Activated T-cell treated with anti-CD3 and anti-CD28 coated beads, Interleukin-2, amount 50 U/mL, for 24 hours (primary cell): ENCODE data around the gene SMURF1.

Experiments
- DNase-seq: peaks from one replicate; pipeline ENCODE4 v3.0.0-alpha.2; 2020
- H3K27ac Mint-ChIP-seq: 2 replicates; pipeline ENCODE4 v1.8.0; 2020; ENCODE audit warnings: mild to moderate bottlenecking, mixed read lengths
- H3K27me3 Mint-ChIP-seq: 2 replicates; pipeline ENCODE4 v1.8.0; 2020; ENCODE audit warnings: mixed read lengths
- H3K36me3 Mint-ChIP-seq: 2 replicates; pipeline ENCODE4 v1.8.0; 2020; ENCODE audit warnings: low read depth, mixed read lengths
- H3K4me1 Mint-ChIP-seq: 2 replicates; pipeline ENCODE4 v1.8.0; 2020; ENCODE audit warnings: low read depth, mixed read lengths
- H3K4me3 Mint-ChIP-seq: 2 replicates; pipeline ENCODE4 v1.8.0; 2020; ENCODE audit warnings: mild to moderate bottlenecking, moderate library complexity, mixed read lengths
- H3K9me3 Mint-ChIP-seq: 2 replicates; pipeline ENCODE4 v1.8.0; 2020; ENCODE audit warnings: mixed read lengths

SMURF1 gene

DNA sequence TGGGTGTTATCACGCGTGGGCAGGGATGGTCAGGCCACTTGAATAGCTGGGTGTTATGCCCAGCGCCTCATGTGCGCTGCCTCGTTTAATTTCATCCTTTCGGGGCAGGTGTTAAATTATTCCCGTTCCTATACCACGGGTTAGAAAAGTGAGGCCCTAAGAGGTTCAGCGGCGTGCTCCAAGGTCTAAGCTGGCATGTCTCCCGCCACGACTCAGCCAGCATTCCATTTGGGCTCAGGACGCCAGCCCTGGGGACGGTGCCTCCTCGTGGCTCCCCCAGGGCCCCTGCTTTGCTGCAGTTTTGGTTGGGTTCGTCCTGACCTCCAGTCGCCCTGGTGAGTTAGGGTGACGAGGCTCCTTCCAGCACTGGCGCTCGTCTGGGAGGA lies 141.1 kb downstream of the SMURF1 start:
- peaks cover 15% of the 10 kb centered on the region for H3K4me1 Mint-ChIP-seq
- DNase-seq = no peak
- no peak overlapping the region for H3K27ac Mint-ChIP-seq
- no peaks in the 10 kb centered on the region for H3K27me3 Mint-ChIP-seq
- H3K4me3 Mint-ChIP-seq = no peak overlapping the region
- peaks cover 92% of the 10 kb centered on the region for H3K36me3 Mint-ChIP-seq
- H3K9me3 Mint-ChIP-seq = no peaks in the 10 kb centered on the region

GRCh38 chr7:99002148-99002826 lies 141.6 kb downstream of the SMURF1 start:
- peak overlapping the region; percentile 61 for H3K27ac Mint-ChIP-seq
- no peak for DNase-seq
- peaks cover 92% of the 10 kb centered on the region for H3K36me3 Mint-ChIP-seq

GRCh38 chr7:99001482-99002147 lies 142.3 kb downstream of the SMURF1 start:
- H3K27ac Mint-ChIP-seq = peak overlapping the region; percentile 89
- no peak for DNase-seq
- peak overlapping the region; percentile 18 for H3K4me3 Mint-ChIP-seq
- no peaks in the 10 kb centered on the region for H3K27me3 Mint-ChIP-seq
- H3K4me1 Mint-ChIP-seq = peaks cover 16% of the 10 kb centered on the region
- no peaks in the 10 kb centered on the region for H3K9me3 Mint-ChIP-seq
- H3K36me3 Mint-ChIP-seq = peaks cover 88% of the 10 kb centered on the region

More at GRCh38 chr7:99002148-99002826, 141.6 kb downstream of the SMURF1 start:
- no peak overlapping the region for H3K4me3 Mint-ChIP-seq
- H3K9me3 Mint-ChIP-seq = no peaks in the 10 kb centered on the region
- peaks cover 16% of the 10 kb centered on the region for H3K4me1 Mint-ChIP-seq
- no peaks in the 10 kb centered on the region for H3K27me3 Mint-ChIP-seq

DNA sequence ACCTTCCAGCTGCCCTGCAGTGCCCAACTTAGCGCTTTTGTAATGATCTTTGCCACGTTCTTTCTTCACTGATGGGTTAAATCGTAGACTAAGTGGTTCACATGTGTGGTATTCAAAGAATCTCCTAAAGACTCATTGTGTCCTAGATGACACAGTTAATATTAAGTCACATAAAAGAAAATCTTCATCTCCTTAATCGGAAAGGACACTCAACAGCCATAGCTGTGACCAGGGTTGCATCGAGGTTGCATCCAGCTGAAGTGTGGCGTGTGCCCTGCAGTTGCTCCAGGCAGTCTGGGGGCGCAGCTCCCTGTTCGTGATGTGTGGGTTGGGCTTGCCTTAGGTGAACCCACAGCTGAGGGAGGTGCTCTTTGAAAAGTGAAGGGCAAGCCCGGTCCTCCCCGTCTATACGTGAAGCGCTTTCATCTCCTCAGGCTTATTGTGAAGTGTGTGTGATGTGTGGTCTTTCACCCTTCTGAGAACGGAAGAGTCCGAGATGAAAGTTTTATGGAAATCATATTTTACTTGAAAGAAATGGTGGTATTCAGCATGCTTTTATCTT lies 142.9 kb downstream of the SMURF1 start:
- H3K4me1 Mint-ChIP-seq = peaks cover 20% of the 10 kb centered on the region
- H3K27ac Mint-ChIP-seq = peak overlapping the region; percentile 89
- no peak for DNase-seq
- peak overlapping the region; percentile 18 for H3K4me3 Mint-ChIP-seq
- no peaks in the 10 kb centered on the region for H3K9me3 Mint-ChIP-seq
- H3K36me3 Mint-ChIP-seq = peaks cover 88% of the 10 kb centered on the region
- H3K27me3 Mint-ChIP-seq = no peaks in the 10 kb centered on the region

GRCh38 chr7:99000196-99000903 lies 143.6 kb downstream of the SMURF1 start:
- DNase-seq = no peak
- Mint-ChIP-seq H3K4me1 (peaks cover 25% of the 10 kb centered on the region), H3K4me3 (no peak overlapping the region), H3K27me3 (no peaks in the 10 kb centered on the region), H3K27ac (peak overlapping the region; percentile 89), H3K36me3 (peaks cover 88% of the 10 kb centered on the region), H3K9me3 (no peaks in the 10 kb centered on the region)

- Mint-ChIP-seq H3K27ac (peak overlapping the region; percentile 13), H3K27me3 (no peaks in the 10 kb centered on the region), H3K4me1 (peaks cover 26% of the 10 kb centered on the region), H3K36me3 (peaks cover 88% of the 10 kb centered on the region), H3K9me3 (no peaks in the 10 kb centered on the region), H3K4me3 (no peak overlapping the region)
- no peak for DNase-seq
Measured at GRCh38 chr7:98998821-98999725, 144.8 kb downstream of the SMURF1 start.

- Mint-ChIP-seq H3K27ac (no peak overlapping the region), H3K4me1 (peaks cover 26% of the 10 kb centered on the region), H3K27me3 (no peaks in the 10 kb centered on the region), H3K9me3 (no peaks in the 10 kb centered on the region), H3K36me3 (peaks cover 88% of the 10 kb centered on the region), H3K4me3 (no peak overlapping the region)
- no peak for DNase-seq
Measured at GRCh38 chr7:98997846-98998245, 146.1 kb downstream of the SMURF1 start.

DNA sequence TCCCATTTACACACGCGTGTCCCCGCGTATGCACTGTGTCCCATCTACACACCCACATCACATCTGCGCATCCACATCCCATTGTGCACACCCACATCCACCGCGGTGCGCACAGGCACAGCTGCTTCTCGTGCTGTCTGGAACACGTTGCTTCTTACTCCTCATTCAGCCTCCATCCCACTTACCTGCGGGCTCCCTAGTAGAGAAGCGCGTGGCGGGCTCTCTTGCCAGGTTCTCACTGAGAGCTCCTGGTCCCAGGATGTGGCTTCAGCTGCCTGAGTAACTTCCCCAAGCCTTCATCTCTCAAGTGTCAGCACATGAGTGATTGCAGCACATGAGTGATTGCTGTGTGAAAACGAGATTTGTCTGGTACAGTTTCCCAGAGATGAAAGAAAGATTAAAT lies 147.8 kb downstream of the SMURF1 start:
- H3K4me3 Mint-ChIP-seq = peak overlapping the region; percentile 26
- peak overlapping the region; percentile 79 for H3K27ac Mint-ChIP-seq
- H3K27me3 Mint-ChIP-seq = no peaks in the 10 kb centered on the region
- peaks cover 88% of the 10 kb centered on the region for H3K36me3 Mint-ChIP-seq
- peaks cover 15% of the 10 kb centered on the region for H3K4me1 Mint-ChIP-seq
- no peak for DNase-seq
- no peaks in the 10 kb centered on the region for H3K9me3 Mint-ChIP-seq

DNA sequence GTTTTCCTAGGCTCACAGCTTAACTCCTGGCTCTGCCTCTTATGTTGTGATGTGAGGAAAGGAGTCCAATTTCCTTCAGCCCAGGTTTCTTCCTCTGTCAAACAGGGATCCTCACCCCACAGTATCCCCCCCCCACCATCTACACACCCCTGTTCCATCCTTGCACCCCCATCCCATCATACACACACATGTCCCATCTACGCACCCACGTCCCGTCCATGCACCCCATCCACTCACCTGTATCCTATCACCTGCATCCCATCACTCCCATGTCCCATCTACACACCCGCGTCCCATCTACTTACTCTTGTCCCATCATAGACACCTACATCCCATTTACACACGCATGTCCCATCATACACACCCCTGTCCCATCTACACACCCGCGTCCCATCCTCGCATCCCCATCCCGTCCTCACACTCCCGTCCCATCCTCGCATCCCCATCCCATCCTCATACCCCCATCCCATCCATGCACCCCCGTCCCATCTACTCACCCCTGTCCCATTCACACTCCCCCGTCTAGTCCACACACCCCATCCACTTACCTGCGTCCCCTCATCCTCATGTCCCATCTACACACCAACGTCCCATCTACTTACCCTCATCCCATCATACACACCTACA lies 148.3 kb downstream of the SMURF1 start:
- no peak overlapping the region for H3K4me3 Mint-ChIP-seq
- DNase-seq = no peak
- H3K9me3 Mint-ChIP-seq = no peaks in the 10 kb centered on the region
- H3K36me3 Mint-ChIP-seq = peaks cover 87% of the 10 kb centered on the region
- H3K27ac Mint-ChIP-seq = peak overlapping the region; percentile 79
- H3K4me1 Mint-ChIP-seq = peaks cover 11% of the 10 kb centered on the region
- no peaks in the 10 kb centered on the region for H3K27me3 Mint-ChIP-seq

DNA sequence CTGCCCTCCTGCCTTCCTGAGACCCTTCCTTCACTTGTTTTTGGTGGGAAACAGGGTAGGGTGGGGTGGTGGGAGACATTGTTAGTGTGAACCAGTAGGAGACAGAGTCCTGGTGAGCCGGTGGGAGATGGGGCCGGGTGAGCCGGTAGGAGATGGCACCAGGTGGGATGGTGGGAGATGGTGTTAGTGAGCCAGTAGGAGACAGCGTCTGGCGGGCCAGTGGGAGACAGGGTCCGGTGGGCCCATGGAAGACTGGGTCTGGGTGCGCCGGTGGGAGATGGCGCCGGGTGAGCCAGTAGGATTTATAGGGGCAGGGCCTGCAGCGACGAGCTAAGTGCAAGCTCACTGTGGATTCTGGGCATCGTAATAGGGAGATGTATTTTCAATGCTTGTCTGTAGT lies 148.8 kb downstream of the SMURF1 start:
- H3K36me3 Mint-ChIP-seq = peaks cover 86% of the 10 kb centered on the region
- no peaks in the 10 kb centered on the region for H3K27me3 Mint-ChIP-seq
- H3K9me3 Mint-ChIP-seq = no peaks in the 10 kb centered on the region
- H3K4me3 Mint-ChIP-seq = no peak overlapping the region
- H3K4me1 Mint-ChIP-seq = peaks cover 11% of the 10 kb centered on the region
- no peak overlapping the region for H3K27ac Mint-ChIP-seq
- DNase-seq = no peak

- Mint-ChIP-seq H3K27me3 (no peaks in the 10 kb centered on the region), H3K9me3 (no peaks in the 10 kb centered on the region), H3K4me3 (no peak overlapping the region), H3K4me1 (peaks cover 16% of the 10 kb centered on the region), H3K36me3 (peaks cover 86% of the 10 kb centered on the region), H3K27ac (no peak overlapping the region)
- DNase-seq = no peak
Measured at GRCh38 chr7:98994046-98994944, 149.6 kb downstream of the SMURF1 start.

DNA sequence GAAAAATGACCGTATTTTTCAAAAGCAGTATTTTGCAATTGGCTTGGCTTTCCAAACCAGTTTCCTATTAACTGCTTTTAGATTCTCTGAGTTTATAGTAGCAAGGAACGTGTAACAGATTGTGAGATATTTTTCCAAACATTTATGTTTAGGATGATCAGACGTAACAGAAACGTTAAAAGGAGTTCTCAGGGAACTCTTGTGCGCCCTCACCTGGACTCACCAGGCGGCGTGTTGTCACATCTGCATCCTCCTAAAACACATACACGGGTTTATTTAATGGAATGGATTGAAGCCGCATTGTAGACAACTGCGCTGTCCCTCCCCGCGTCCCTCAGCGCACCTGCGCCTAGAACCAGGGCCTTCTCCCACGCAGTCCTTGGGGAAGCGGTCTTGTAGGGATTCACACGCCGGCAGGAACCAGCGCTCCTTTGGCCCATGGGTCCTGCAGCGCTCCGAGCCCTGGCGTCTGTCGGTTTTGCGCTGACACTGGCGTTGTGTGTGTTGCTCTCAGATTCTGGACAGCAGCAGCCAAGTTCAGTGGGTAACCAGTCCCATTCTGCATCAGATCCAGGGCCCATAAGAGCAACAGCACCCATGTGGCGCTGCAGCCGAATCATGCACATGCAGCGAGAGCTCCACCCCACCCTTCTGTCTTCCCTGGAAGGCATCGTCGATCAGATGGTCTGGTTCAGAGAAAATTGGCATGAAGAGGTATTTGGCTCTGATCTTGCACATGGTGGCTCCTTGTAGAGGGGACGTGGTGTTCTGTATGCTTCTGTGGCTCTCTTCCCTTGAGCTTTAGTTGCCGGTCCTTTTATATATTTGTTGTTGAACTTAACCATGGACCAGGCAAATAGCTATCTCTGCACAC lies 150.6 kb downstream of the SMURF1 start:
- Mint-ChIP-seq H3K4me3 (no peak overlapping the region), H3K4me1 (peaks cover 26% of the 10 kb centered on the region), H3K27me3 (no peaks in the 10 kb centered on the region), H3K36me3 (peaks cover 86% of the 10 kb centered on the region), H3K27ac (no peak overlapping the region), H3K9me3 (no peaks in the 10 kb centered on the region)
- no peak for DNase-seq
